Left colon (tissue), 2 donors: ENCODE data around the gene UBR3. TPM values are rescaled to one million over a fixed set of nuclear protein-coding genes. Genes with fewer than 3 reads are reported as not detected.

Source experiments
- ATAC-seq: fragments of 200-7000 bp; cut with Tn5 transposase; one replicate; pipeline ENCODE4 v1.9.1; 2020; ENCODE audit warnings: mild to moderate bottlenecking, moderate library complexity
- DNase-seq, 2 donors: peaks; one replicate each; pipeline ENCODE4 v3.0.0-alpha.2; 2020
- intact Hi-C, 2 donors: fragments of 100-400 bp; cut with DNase I in 1 of 2; cut with micrococcal nuclease in 1 of 2; formaldehyde crosslinking; loops; one replicate each; pipeline versions ENCODE4 v1.11.2 to v1.14.0; 2022; cut with DNase I, micrococcal nuclease
- total RNA-seq, 2 donors: library from RNA; stranded (reverse); fragmentation: NEBNext Ultra II Directional; extraction: Animal tissue kit (Norgen Biotek cat#: 25700); gene quantifications; one replicate each; pipeline ENCODE4 v1.2.1, GENCODE V29; 2021
- donor health status: DM: no; HTN: no; CAD: no.
- donor health status: DM: yes; HTN: yes; CAD: no.

Gene UBR3
- total RNA-seq, 2 donors from 2014 or later = 36.8 to 41.5 TPM

GRCh38 chr2:170019060-170019805, 192.0 kb downstream of the UBR3 start:
- ATAC-seq = no peak
- intact Hi-C loops = no loop called here
- no peak for DNase-seq

GRCh38 chr2:170020777-170021176, 193.5 kb downstream of the UBR3 start:
- no peak for ATAC-seq
- intact Hi-C loops = no loop called here
- DNase-seq = no peak

DNA sequence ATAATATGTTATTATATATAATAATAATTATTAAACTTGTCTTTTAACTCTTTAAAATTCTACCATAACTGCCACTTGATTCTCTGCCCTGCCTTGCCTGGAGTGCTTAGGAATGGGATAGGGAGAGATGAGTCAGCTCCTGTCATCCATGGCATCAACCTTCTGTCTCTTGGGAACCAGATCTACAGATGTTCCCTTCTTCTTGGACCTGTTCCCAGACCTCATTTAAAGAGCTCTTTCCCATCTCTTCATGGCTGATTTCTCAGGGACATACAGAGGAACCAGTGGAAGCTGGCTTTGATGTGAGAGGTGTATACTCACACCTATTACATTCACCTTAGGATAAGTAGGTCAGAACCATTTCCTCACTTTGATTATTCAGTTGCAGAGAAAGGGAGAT, 195.4 kb downstream of the UBR3 start:
- no peak for ATAC-seq
- intact Hi-C loops = no loop called here
- DNase-seq = no peak

- ATAC-seq (no peak), DNase-seq (no peak)
- intact Hi-C loops = no loop called here
These were observed 197.5 kb downstream of the UBR3 start for GRCh38 chr2:170024721-170025120.

- no peak for ATAC-seq
- intact Hi-C loops = no loop called here
- no peak for DNase-seq
These were observed 198.0 kb downstream of the UBR3 start for GRCh38 chr2:170025223-170025622.

- intact Hi-C loops = no loop called here
- ATAC-seq = peak; percentile 37
- DNase-seq = no peak
These were observed 199.1 kb downstream of the UBR3 start for GRCh38 chr2:170026361-170026760.

GRCh38 chr2:170029551-170029950, 202.3 kb downstream of the UBR3 start:
- ATAC-seq (no peak), DNase-seq (no peak)
- intact Hi-C loops = no loop called here

GRCh38 chr2:170030040-170030439, 202.8 kb downstream of the UBR3 start:
- ATAC-seq = no peak
- intact Hi-C loops = no loop called here
- DNase-seq = no peak

- intact Hi-C loops = no loop called here
- ATAC-seq (no peak), DNase-seq (no peak)
These were observed 204.0 kb downstream of the UBR3 start for GRCh38 chr2:170031288-170031687.

DNA sequence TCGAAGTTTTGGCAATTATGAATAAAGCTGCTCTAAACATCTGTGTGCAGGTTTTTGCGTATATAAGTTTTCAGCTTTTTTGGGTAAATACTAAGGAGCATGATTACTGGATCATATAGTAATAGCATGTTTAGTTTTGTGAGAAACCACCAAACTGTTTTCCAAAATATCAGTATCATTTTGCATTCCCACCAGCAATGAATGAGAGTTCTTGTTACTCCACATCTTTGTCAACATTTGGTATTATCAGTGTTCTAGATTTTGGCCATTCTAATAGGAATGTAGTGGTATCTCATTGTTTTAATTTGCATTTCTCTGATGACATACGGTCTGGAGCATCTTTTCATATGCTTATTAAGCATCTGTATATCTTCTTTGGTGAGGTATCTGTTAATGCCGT, 207.3 kb downstream of the UBR3 start:
- intact Hi-C loops = no loop called here
- no peak for ATAC-seq
- no peak for DNase-seq

DNA sequence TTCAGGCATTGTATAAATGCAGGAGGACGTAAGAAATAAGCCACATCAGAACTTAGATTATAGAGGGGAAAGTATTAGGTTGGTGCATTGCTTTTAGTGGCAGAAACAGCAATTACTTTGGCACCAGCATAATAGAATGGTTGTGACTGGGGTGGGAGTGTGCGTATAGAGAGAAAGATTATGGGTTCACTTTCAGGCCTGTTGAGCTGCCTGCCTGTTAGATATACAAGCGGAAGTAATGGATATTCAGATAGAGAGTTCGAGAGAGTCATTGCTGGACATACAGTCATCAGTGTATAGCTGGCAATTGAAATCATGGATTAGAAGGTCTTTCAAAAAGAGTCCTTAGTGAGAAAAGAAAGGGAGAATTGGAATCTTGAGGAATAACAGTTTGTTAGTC, 211.5 kb downstream of the UBR3 start:
- intact Hi-C loops = no loop called here
- no peak for DNase-seq
- no peak for ATAC-seq

- DNase-seq (no peak), ATAC-seq (no peak)
- intact Hi-C loops = no loop called here
These were observed 212.3 kb downstream of the UBR3 start for GRCh38 chr2:170039401-170040172.

DNA sequence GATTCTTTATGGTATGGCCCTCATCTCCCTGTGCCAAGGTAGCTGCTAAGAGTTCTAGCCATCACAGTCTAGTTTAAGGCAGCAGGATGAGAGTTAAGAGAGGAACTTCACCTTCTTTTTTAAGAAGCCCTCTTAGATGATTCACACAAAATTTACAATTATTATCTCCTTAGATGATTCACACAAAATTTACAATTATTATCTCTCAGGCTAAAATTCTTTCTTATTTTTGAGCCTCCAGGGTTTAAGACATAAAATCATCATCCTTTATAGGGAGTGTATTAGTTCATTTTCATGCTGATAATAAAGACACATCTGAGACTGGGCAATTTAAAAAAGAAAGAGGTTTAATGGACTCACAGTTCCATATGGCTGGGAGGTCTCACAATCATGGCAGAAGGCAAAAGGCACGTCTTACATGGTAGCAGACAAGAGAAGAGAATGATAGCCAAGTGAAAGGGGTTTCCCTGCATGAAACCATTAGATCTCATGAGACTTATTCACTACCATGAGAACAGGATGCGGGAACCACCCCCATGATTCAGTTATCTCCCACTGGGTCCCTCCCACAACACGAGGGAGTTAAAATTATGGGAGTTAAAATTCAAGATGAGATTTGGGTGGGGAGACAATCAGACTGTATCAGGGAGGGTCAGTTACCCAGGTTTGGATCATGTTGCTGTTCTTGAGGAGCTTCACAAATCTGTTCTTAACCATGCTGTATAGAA, 217.7 kb downstream of the UBR3 start:
- intact Hi-C loops = no loop called here
- ATAC-seq (no peak), DNase-seq (no peak)

DNA sequence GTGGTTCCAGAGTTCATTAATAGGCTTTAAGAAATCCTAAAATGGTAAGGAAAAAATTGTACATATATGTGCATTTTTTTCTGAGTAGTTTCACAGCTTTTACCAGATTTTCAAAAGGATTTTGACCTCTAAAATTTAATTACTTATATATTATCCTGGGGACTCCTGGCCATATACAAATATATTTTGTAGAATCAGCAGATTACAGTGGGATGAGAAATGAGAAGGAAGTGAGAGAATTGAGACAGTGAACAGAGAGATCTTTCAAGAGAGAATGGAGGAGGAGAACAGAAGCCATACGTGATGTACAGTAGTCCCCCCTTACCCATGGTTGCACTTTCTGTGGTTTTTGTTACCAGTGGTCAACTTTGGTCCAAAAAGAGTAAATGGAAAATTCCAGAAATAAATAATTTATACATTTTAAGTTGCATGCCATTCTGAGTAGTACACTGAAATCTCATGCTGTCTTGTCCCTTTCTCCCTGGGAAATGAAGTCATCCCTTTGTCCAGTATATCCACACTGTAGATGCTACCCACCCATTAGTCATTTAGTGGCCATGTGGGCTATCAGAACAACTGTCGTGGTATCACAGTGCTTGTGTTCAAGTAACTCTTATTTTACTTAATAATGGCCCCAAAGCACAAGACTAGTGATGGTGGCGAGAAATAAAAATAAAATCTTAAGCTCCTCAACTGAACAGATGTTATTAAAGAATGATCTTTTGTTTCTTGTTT, 220.2 kb downstream of the UBR3 start:
- DNase-seq (no peak), ATAC-seq (no peak)
- intact Hi-C loops = no loop called here

GRCh38 chr2:170052151-170052550, 224.9 kb downstream of the UBR3 start:
- DNase-seq (no peak), ATAC-seq (no peak)
- intact Hi-C loops = no loop called here

DNA sequence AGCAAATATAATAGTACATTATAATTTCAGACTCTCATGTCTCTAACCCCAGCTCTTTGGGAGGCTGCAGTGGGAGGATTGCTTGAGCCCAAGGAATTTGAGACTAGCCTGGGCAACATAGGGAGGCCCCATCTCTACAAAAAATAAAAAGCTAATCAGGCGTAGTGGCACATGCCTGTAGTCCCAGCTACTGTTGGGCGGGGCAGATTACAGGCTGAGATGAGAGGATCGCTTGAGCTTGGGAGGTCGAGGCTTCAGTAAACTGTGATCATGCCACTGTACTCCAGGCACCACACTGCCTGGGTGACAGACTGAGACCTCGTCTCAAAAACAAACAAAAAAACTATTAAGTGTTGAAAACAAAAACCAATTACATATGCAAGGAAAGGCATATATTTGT, 227.7 kb downstream of the UBR3 start:
- DNase-seq (no peak), ATAC-seq (no peak)
- intact Hi-C loops = no loop called here

GRCh38 chr2:170056900-170057299, 229.6 kb downstream of the UBR3 start:
- DNase-seq = no peak
- intact Hi-C loops = no loop called here
- no peak for ATAC-seq

DNA sequence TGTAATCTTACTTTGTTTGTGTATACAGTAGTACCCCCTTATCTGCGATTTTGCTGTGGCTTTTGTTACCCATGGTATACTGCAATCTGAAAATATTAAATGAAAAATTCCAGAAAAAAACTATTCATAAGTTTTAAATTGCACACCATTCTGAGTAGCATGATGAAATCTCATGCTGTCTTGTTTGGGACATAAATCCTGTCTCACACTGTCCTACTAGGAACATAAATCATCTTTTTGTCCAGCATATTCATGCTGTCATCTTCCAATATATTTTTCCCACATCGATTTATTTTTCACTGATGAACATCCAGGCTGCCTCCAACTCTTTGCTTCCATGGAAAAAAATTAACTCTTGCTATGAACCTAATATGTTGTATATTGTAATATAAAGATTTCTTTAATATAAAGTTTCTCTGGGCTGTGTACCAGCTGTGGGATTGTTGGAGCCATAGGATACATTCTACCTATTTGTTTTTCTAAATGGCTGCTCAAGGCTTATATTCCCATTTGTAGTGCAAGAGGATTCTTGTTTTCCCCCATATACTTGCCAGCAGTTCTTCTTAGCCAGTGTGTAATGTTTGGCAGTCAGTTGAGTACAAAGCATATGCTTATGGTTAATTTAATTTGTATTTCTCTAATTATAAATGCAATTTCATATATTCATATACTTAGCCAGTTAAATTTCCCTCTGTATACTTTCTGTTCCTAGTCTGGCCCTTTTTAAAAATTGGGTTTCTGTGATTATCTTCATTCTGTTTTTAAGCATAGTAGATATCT, 236.4 kb downstream of the UBR3 start:
- DNase-seq = no peak
- no peak for ATAC-seq
- intact Hi-C loops = no loop called here

DNA sequence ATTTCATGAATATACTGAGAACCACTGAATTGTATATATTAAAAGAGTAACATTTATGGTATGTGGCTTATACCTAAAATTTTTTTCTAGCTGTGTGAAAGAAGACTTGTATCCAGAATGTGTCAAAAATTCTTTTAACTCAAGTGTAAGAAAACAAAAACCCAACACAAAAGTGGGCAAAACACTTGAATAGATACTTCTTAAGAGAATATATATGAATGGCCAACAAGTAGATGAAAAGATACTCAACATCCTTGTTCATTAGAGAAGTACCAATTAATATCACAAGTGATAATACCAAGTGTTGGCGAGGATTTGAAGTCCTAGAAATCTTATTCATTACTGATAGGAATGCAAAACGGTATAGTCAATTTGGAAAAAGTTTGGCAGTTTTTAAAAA, 243.5 kb downstream of the UBR3 start:
- no peak for DNase-seq
- ATAC-seq = no peak
- intact Hi-C loops = no loop called here
